Esophagus squamous epithelium (tissue), 5 donors: ENCODE results near the gene JPH4. TPM values are rescaled to one million over a fixed set of nuclear protein-coding genes. Genes with fewer than 3 reads are reported as not detected.

Experiments used
- DNase-seq: peaks from one replicate; lab custom pipeline; 2025; lab: John Stamatoyannopoulos, UW
- H3K27ac ChIP-seq, 4 donors: fragments of 200-600 bp; sonication (generic); one replicate each; pipeline ENCODE4 v1.5.1; 2016 to 2019; ENCODE audit warnings: mild to moderate bottlenecking in 1 of 4
- H3K27me3 ChIP-seq, 4 donors: fragments of 200-600 bp; sonication (generic); 1 replicate in 3 of 4; 2 replicates in 1 of 4; pipeline versions ENCODE4 v1.5.1 to v1.6.0; 2017 to 2021; ENCODE audit warnings: antibody characterized with exemption in 1 of 4
- H3K36me3 ChIP-seq, 3 donors: fragments of 200-600 bp; sonication (generic); one replicate each; pipeline ENCODE4 v1.5.1; 2016 to 2019
- H3K4me1 ChIP-seq, 3 donors: fragments of 200-600 bp; sonication (generic); one replicate each; pipeline ENCODE4 v1.5.1; 2017 to 2019
- H3K4me3 ChIP-seq, 4 donors: fragments of 200-600 bp; sonication (generic); 1 replicate in 3 of 4; 2 replicates in 1 of 4; pipeline ENCODE4 v1.5.1; 2016 to 2019; ENCODE audit warnings: mild to moderate bottlenecking in 2 of 4, moderate library complexity in 1 of 4
- H3K9me3 ChIP-seq, 3 donors: fragments of 200-600 bp; sonication (generic); one replicate each; pipeline ENCODE4 v1.5.1; 2016 to 2019
- POLR2A ChIP-seq, 4 donors: fragments of 450-650 bp; IDR thresholded peaks; one replicate each; pipeline ENCODE4 v1.6.1; 2017; ENCODE audit warnings: antibody characterized with exemption in 4 of 4, mild to moderate bottlenecking in 4 of 4, moderate library complexity in 3 of 4
- WGBS, 2 donors: methylation state at CpG; one replicate each; pipeline ENCODE4 v1.1.5; 2018; 5-methylcytosine and 5-hydroxymethylcytosine counted together
- intact Hi-C: fragments of 100-400 bp; cut with DNase I; formaldehyde crosslinking; loops from one replicate; pipeline ENCODE4 v1.15.0; 2022
- total RNA-seq, 4 donors: library from RNA; depleted of rRNA; stranded (reverse); fragments of >200 nt; gene quantifications; one replicate each; pipeline ENCODE4 v1.1.0, GENCODE V29; 2016
- TF ChIP-seq, protein P1 (sequence below), 6 experiments: fragments of 450-650 bp in 4 of 6; fragments of 200-600 bp in 2 of 6; sonication (generic) in 2 of 6; IDR thresholded peaks; one replicate each; pipeline ENCODE4 v1.5.1; 2016 to 2019; ENCODE audit warnings: antibody characterized with exemption in 6 of 6, mild to moderate bottlenecking in 4 of 6, moderate library complexity in 4 of 6
- donor health status: DM: yes; HTN: yes; CAD: no.

The JPH4 gene
- total RNA-seq, 4 donors from 2014 or later, result 0.21 to 2.7 TPM; not detected in 2

DNA sequence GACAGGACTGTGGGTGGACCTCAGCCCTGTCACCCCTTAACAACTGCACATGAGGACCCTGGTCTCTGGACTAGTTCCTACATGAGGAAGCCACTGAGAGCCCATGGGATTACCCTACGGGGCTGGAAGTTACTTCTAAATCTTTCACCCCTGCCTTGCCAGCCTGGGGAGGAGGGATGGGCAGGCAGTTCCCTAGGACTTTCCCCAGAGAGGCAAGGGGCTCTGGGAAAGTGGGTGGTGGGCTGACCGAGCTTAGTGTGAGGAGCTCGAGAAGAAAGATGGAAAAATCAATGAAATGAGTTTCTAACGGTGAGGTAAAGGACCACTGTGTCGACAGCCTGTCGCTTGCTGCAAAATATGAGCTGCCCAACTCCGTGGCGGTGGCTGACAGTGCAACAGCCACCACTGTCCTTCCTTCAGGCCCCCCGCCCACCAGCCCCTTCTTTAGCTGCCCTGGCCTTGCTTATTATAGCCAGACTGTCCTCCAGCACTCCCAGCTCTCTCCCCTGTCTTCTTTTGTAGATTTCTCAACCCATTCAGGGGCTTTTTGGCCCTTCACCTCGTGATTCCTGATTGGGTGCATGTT, 32.0 kb downstream of the JPH4 start:
- WGBS, 2 donors, result 65 to 75% methylated on average over 10 of the region's 10 CpGs
- no peaks in the 10 kb centered on the region for H3K9me3 ChIP-seq
- peaks cover 9 to 13% (median 11%) of the 10 kb centered on the region in 3 donors for H3K4me1 ChIP-seq
- H3K36me3 ChIP-seq, result no peaks in the 10 kb centered on the region
- intact Hi-C loops, result no loop called here
- no peak for DNase-seq
- TF ChIP-seq POLR2A (IDR thresholded peaks at IDR 0.05), result no peak
- TF ChIP-seq, protein P1, sequence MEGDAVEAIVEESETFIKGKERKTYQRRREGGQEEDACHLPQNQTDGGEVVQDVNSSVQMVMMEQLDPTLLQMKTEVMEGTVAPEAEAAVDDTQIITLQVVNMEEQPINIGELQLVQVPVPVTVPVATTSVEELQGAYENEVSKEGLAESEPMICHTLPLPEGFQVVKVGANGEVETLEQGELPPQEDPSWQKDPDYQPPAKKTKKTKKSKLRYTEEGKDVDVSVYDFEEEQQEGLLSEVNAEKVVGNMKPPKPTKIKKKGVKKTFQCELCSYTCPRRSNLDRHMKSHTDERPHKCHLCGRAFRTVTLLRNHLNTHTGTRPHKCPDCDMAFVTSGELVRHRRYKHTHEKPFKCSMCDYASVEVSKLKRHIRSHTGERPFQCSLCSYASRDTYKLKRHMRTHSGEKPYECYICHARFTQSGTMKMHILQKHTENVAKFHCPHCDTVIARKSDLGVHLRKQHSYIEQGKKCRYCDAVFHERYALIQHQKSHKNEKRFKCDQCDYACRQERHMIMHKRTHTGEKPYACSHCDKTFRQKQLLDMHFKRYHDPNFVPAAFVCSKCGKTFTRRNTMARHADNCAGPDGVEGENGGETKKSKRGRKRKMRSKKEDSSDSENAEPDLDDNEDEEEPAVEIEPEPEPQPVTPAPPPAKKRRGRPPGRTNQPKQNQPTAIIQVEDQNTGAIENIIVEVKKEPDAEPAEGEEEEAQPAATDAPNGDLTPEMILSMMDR (IDR thresholded peaks at IDR 0.05), result no peak
- H3K27ac ChIP-seq, result no peak overlapping the region
- H3K4me3 ChIP-seq, result no peak overlapping the region
- peaks cover 0 to 21% (median 0%) of the 10 kb centered on the region in 4 donors for H3K27me3 ChIP-seq

DNA sequence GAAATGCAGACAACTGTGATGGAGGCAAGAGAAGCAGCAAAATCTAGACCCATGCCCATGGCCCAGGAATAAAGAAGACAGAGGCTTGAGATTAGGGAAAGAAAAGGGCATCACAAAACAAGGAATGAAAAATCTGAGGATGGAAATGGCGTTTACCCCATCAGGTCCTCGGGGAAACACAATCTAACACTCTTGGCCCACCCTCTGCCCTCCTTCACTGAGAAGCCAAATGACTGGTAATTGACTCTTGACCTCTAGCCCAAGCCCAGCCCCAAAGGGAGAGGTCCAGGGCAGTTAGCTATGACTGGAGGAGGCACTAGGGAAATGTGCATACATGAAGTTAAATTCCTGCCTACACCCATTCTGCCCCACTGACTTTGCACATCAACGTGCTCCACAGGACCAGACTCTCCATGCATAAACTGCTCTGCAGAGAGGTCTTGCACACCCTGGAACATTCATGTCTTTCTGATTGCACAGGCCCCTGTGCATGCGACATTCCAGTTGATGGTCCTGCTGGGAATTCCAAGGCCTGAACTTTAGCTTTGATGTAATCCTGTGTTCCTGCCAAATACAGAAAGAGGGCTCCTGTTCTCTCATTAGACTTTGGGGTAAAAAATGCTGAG, 32.7 kb downstream of the JPH4 start:
- H3K36me3 ChIP-seq, result no peaks in the 10 kb centered on the region
- TF ChIP-seq, protein P1 (IDR thresholded peaks at IDR 0.05), result no peak
- TF ChIP-seq POLR2A (IDR thresholded peaks at IDR 0.05), result no peak
- no peak overlapping the region for H3K4me3 ChIP-seq
- peaks cover 0 to 18% (median 0%) of the 10 kb centered on the region in 4 donors for H3K27me3 ChIP-seq
- H3K4me1 ChIP-seq, result peaks cover 6 to 9% (median 8%) of the 10 kb centered on the region in 3 donors
- 86 to 87% methylated on average over 4 of the region's 4 CpGs for WGBS, 2 donors
- no peak for DNase-seq
- intact Hi-C loops, result no loop called here
- no peak overlapping the region for H3K27ac ChIP-seq
- no peaks in the 10 kb centered on the region for H3K9me3 ChIP-seq

DNA sequence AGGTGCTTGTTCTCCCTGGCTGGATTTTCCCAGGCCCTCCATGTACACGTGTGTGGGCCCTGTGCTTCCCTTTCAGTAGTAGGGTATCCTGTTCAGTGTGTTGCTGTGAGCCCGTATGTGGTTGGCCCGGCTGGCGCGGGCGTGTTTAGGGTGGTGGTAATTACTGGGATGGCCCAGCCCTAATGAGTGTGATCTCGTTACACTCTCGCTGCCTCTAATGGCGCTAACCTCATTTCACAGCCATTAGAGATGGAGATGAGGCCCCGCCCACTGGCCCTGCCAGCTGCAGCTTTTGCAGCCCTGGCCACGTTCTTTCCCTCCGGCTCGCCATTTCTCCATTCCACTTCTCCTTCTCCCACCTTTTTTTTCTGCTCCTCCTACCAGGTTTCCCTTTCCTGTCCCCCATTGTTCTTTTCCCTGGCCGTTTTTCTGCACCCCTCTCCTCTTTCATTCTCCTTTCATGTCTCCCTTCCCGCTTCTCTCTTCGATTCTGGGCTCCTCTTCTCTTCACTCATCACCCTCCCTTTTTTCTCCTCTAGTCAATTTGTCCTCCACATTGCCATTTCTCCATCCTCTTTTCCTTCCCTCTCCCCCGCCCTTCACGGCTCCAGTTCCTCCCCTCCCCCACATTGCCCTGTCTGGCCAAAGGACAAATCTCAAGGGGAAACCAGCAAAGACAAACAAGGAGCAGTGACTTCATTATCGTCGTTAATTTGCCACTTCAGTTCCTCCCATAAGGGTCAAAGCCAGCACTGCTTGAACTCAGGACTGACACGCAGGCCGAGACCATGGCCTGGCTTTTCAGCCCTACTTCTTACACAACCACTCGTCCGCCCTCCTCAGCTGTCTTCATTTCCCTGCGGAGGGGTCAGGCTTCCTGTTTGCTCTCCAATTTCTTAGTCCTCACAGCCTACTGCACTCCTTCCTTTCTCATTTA, 33.8 kb downstream of the JPH4 start:
- no peaks in the 10 kb centered on the region for H3K9me3 ChIP-seq
- peaks cover 0 to 7% (median 0%) of the 10 kb centered on the region in 4 donors for H3K27me3 ChIP-seq
- H3K4me3 ChIP-seq, result no peak overlapping the region
- no peak overlapping the region for H3K27ac ChIP-seq
- intact Hi-C loops, result no loop called here
- no peak for TF ChIP-seq POLR2A (IDR thresholded peaks at IDR 0.05)
- TF ChIP-seq, protein P1 (IDR thresholded peaks at IDR 0.05), result no peak
- WGBS, 2 donors, result 56 to 62% methylated on average over 24 of the region's 25 CpGs
- peaks cover 0 to 5% (median 0%) of the 10 kb centered on the region in 3 donors for H3K4me1 ChIP-seq
- no peaks in the 10 kb centered on the region for H3K36me3 ChIP-seq
- DNase-seq, result no peak

DNA sequence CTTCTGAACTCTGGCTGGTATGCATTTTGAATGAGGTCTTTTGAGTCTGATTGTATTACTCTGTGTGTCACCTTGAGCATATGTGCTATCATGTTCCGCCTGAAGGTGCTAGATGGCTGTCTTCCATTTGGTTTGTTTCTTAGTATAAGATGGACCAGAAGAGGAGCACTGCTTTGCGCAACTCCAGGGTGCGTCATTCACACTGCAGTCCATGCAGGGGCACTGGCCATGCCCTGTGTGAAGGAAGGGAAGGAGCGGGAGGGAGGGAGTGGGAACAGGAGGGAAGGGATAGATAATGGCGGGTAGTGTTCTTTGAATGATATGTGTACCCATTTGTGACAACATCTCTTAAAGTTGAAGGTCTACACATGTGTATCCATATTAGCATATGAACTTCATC, 35.2 kb downstream of the JPH4 start:
- Histone ChIP-seq H3K9me3 (no peaks in the 10 kb centered on the region), H3K4me3 (no peak overlapping the region), H3K4me1 (peaks cover 0 to 5% (median 0%) of the 10 kb centered on the region in 3 donors), H3K27ac (no peak overlapping the region), H3K36me3 (no peaks in the 10 kb centered on the region), H3K27me3 (no peaks in the 10 kb centered on the region)
- TF ChIP-seq, protein P1 (IDR thresholded peaks at IDR 0.05), result no peak
- intact Hi-C loops, result no loop called here
- WGBS, 2 donors, result 87 to 97% methylated on average over 5 of the region's 5 CpGs
- no peak for DNase-seq
